Calu3 (cell line): ENCODE measurements around the gene CSNK1G3. TPM values are rescaled to one million over a fixed set of nuclear protein-coding genes. Genes with fewer than 3 reads are reported as not detected.
"Not testable (repeated sequence)": the region's sequence is repeated elsewhere in the genome, so short reads cannot be mapped to it uniquely, and the experiment has no call there.

ENCODE experiments used
- BruUV-seq: library from RNA; stranded (reverse); fragments of 400-500 nt; replicated peaks from 2 replicates; lab custom pipeline; 2021; lab: Mats Ljungman, UMichigan
- CTCF ChIA-PET: fragments of 300-600 bp; sonication (Branson Sonifier 250); formaldehyde crosslinking; loops from one replicate; lab custom pipeline; 2022; ENCODE audit warnings: antibody characterized with exemption; lab: Charles Lee
- DNase-seq: peaks from one replicate; pipeline ENCODE4 v3.0.0; 2022
- H3K27ac Mint-ChIP-seq: one replicate; pipeline ENCODE4 v1.8.0; 2022; ENCODE audit warnings: mixed read lengths; ENCODE audit not compliant: unreplicated experiment
- H3K27me3 Mint-ChIP-seq: one replicate; pipeline ENCODE4 v1.8.0; 2022; ENCODE audit warnings: mixed read lengths; ENCODE audit not compliant: unreplicated experiment
- H3K36me3 Mint-ChIP-seq: one replicate; pipeline ENCODE4 v1.8.0; 2022; ENCODE audit warnings: mild to moderate bottlenecking, moderate library complexity, mixed read lengths; ENCODE audit not compliant: insufficient read depth, unreplicated experiment
- H3K4me1 Mint-ChIP-seq: one replicate; pipeline ENCODE4 v1.8.0; 2022; ENCODE audit warnings: mild to moderate bottlenecking, low read depth, mixed read lengths; ENCODE audit not compliant: unreplicated experiment
- H3K4me3 Mint-ChIP-seq: one replicate; pipeline ENCODE4 v1.8.0; 2022; ENCODE audit warnings: mild to moderate bottlenecking, low read depth, moderate library complexity, mixed read lengths; ENCODE audit not compliant: unreplicated experiment
- H3K9me3 Mint-ChIP-seq: one replicate; pipeline ENCODE4 v1.8.0; 2022; ENCODE audit warnings: low read depth, mixed read lengths; ENCODE audit not compliant: unreplicated experiment
- intact Hi-C: fragments of 100-400 bp; cut with micrococcal nuclease; formaldehyde crosslinking; loops from one replicate; pipeline ENCODE4 v1.10.0; 2022; ENCODE audit not compliant: unreplicated experiment
- total RNA-seq: library from RNA; stranded (reverse); gene quantifications from 2 replicates; pipeline ENCODE4 v1.2.3, GENCODE V29; 2022
- TF ChIP-seq, protein P1 (sequence below): fragments of 200-600 bp; IDR thresholded peaks from one replicate; pipeline ENCODE4 v1.8.0; 2022; ENCODE audit warnings: antibody characterized with exemption; ENCODE audit not compliant: unreplicated experiment

Gene CSNK1G3
- total RNA-seq, 1 experiment from 2014 or later, result 57.5 TPM

GRCh38 chr5:123483446-123484077, 28.4 kb upstream of the CSNK1G3 start:
- intact Hi-C loops, result no loop called here
- BruUV-seq, result no TSS peak
- DNase-seq, result no peak
- Mint-ChIP-seq H3K36me3 (no peaks in the 10 kb centered on the region), H3K27me3 (no peaks in the 10 kb centered on the region), H3K9me3 (no peaks in the 10 kb centered on the region), H3K27ac (no peak overlapping the region), H3K4me1 (no peaks in the 10 kb centered on the region), H3K4me3 (no peak overlapping the region)
- TF ChIP-seq, protein P1, sequence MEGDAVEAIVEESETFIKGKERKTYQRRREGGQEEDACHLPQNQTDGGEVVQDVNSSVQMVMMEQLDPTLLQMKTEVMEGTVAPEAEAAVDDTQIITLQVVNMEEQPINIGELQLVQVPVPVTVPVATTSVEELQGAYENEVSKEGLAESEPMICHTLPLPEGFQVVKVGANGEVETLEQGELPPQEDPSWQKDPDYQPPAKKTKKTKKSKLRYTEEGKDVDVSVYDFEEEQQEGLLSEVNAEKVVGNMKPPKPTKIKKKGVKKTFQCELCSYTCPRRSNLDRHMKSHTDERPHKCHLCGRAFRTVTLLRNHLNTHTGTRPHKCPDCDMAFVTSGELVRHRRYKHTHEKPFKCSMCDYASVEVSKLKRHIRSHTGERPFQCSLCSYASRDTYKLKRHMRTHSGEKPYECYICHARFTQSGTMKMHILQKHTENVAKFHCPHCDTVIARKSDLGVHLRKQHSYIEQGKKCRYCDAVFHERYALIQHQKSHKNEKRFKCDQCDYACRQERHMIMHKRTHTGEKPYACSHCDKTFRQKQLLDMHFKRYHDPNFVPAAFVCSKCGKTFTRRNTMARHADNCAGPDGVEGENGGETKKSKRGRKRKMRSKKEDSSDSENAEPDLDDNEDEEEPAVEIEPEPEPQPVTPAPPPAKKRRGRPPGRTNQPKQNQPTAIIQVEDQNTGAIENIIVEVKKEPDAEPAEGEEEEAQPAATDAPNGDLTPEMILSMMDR, result no peak
- CTCF ChIA-PET, result interaction anchor here (0.6 to 1.0 kb wide), 2 partner anchors 26 to 38 kb away, joined by 4 to 6 read pairs; no protein-coding TSS in a partner anchor

GRCh38 chr5:123485275-123485674, 26.7 kb upstream of the CSNK1G3 start:
- no TSS peak for BruUV-seq
- H3K4me3 Mint-ChIP-seq, result no peak overlapping the region
- intact Hi-C loops, result no loop called here
- no peaks in the 10 kb centered on the region for H3K4me1 Mint-ChIP-seq
- no peaks in the 10 kb centered on the region for H3K36me3 Mint-ChIP-seq
- TF ChIP-seq, protein P1, result no peak
- DNase-seq, result no peak
- CTCF ChIA-PET, result no interaction called here
- no peak overlapping the region for H3K27ac Mint-ChIP-seq
- no peaks in the 10 kb centered on the region for H3K9me3 Mint-ChIP-seq
- no peaks in the 10 kb centered on the region for H3K27me3 Mint-ChIP-seq

GRCh38 chr5:123486951-123487655, 24.9 kb upstream of the CSNK1G3 start:
- H3K27me3 Mint-ChIP-seq, result no peaks in the 10 kb centered on the region
- CTCF ChIA-PET, result no interaction called here
- no peaks in the 10 kb centered on the region for H3K4me1 Mint-ChIP-seq
- H3K27ac Mint-ChIP-seq, result no peak overlapping the region
- no peaks in the 10 kb centered on the region for H3K9me3 Mint-ChIP-seq
- TF ChIP-seq, protein P1, result no peak
- BruUV-seq, result no TSS peak
- H3K36me3 Mint-ChIP-seq, result no peaks in the 10 kb centered on the region
- H3K4me3 Mint-ChIP-seq, result no peak overlapping the region
- intact Hi-C loops, result no loop called here
- no peak for DNase-seq

GRCh38 chr5:123490974-123491373, 21.0 kb upstream of the CSNK1G3 start:
- TF ChIP-seq, protein P1, result no peak
- DNase-seq, result no peak
- Mint-ChIP-seq H3K4me1 (no peaks in the 10 kb centered on the region), H3K36me3 (no peaks in the 10 kb centered on the region), H3K9me3 (no peaks in the 10 kb centered on the region), H3K4me3 (no peak overlapping the region), H3K27ac (no peak overlapping the region), H3K27me3 (no peaks in the 10 kb centered on the region)
- intact Hi-C loops, result no loop called here
- CTCF ChIA-PET, result no interaction called here
- no TSS peak for BruUV-seq

DNA sequence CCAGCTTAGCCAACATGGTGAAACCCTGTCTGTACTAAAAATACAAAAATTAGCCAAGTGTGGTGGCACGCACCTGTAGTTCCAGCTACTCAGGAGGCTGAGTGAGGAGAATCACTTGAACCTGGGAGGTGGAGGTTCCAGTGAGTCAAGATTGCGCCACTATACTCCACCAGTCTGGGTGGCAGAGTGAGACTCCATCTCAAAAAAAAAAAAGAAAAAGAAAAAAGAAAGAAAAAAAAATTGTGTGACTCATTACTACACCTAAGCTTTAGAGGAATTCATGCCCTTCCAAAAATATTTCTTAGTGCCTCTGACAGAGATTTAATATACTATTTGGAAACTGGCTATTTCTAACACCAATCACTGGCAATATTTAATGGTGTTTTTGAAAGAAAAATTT, 16.8 kb upstream of the CSNK1G3 start:
- DNase-seq, H3K27ac Mint-ChIP-seq, H3K4me3 Mint-ChIP-seq, H3K9me3 Mint-ChIP-seq, BruUV-seq, H3K36me3 Mint-ChIP-seq, H3K4me1 Mint-ChIP-seq, H3K27me3 Mint-ChIP-seq, intact Hi-C loops: not testable (repeated sequence)
- CTCF ChIA-PET, result interaction anchor here (0.6 to 0.7 kb wide), 2 partner anchors 20 to 451 kb away, joined by 3 read pairs; no protein-coding TSS in a partner anchor
